ENCODE data around the gene ANXA1.

The ANXA1 gene

GRCh38 chr9:73156865-73157187 lies 5.2 kb downstream of the ANXA1 start:
- H3K27me3 ChIP-seq (ENCODE audit: insufficient read depth, low read length): no peaks in the 10 kb centered on the region
- peaks cover 19% of the 10 kb centered on the region; the same call in 1 of the 2 replicates for H3K4me1 ChIP-seq (ENCODE audit: insufficient read depth, low read length)
- H3K9me3 ChIP-seq (ENCODE audit: insufficient read depth, low read depth, low read length): no peaks in the 10 kb centered on the region
- no peak overlapping the region for H3K9ac ChIP-seq (ENCODE audit: low read depth, low read length)
- H3K27ac ChIP-seq (ENCODE audit: low read length): no peak overlapping the region
- no peaks in the 10 kb centered on the region for H3K36me3 ChIP-seq (ENCODE audit: insufficient read depth, low read depth, low read length)
- no peak overlapping the region for H3K4me3 ChIP-seq (ENCODE audit: low read length)

GRCh38 chr9:73157811-73158210 lies 6.1 kb downstream of the ANXA1 start:
- H3K36me3 ChIP-seq (ENCODE audit: insufficient read depth, low read depth, low read length): no peaks in the 10 kb centered on the region
- no peaks in the 10 kb centered on the region for H3K9me3 ChIP-seq (ENCODE audit: insufficient read depth, low read depth, low read length)
- no peak overlapping the region for H3K9ac ChIP-seq (ENCODE audit: low read depth, low read length)
- H3K27me3 ChIP-seq (ENCODE audit: insufficient read depth, low read length): no peaks in the 10 kb centered on the region
- H3K4me1 ChIP-seq (ENCODE audit: insufficient read depth, low read length): peaks cover 12% of the 10 kb centered on the region; the same call in 1 of the 2 replicates
- H3K4me3 ChIP-seq (ENCODE audit: low read length): no peak overlapping the region
- H3K27ac ChIP-seq (ENCODE audit: low read length): no peak overlapping the region

- Histone ChIP-seq H3K9me3 (ENCODE audit: insufficient read depth, low read depth, low read length) (no peaks in the 10 kb centered on the region), H3K4me1 (ENCODE audit: insufficient read depth, low read length) (peaks cover 12% of the 10 kb centered on the region; the same call in 1 of the 2 replicates), H3K27ac (ENCODE audit: low read length) (no peak overlapping the region), H3K9ac (ENCODE audit: low read depth, low read length) (no peak overlapping the region; the same call in 1 of the 2 replicates), H3K4me3 (ENCODE audit: low read length) (no peak overlapping the region), H3K36me3 (ENCODE audit: insufficient read depth, low read depth, low read length) (no peaks in the 10 kb centered on the region), H3K27me3 (ENCODE audit: insufficient read depth, low read length) (no peaks in the 10 kb centered on the region)
Measured at GRCh38 chr9:73158723-73159122, 7.1 kb downstream of the ANXA1 start.

GRCh38 chr9:73160868-73161267 lies 9.2 kb downstream of the ANXA1 start:
- H3K4me1 ChIP-seq (ENCODE audit: insufficient read depth, low read length): peaks cover 9% of the 10 kb centered on the region; the same call in 1 of the 2 replicates
- H3K9ac ChIP-seq (ENCODE audit: low read depth, low read length): no peak overlapping the region
- no peak overlapping the region for H3K27ac ChIP-seq (ENCODE audit: low read length)
- no peaks in the 10 kb centered on the region for H3K36me3 ChIP-seq (ENCODE audit: insufficient read depth, low read depth, low read length)
- no peaks in the 10 kb centered on the region for H3K27me3 ChIP-seq (ENCODE audit: insufficient read depth, low read length)
- no peaks in the 10 kb centered on the region for H3K9me3 ChIP-seq (ENCODE audit: insufficient read depth, low read depth, low read length)
- no peak overlapping the region for H3K4me3 ChIP-seq (ENCODE audit: low read length)

GRCh38 chr9:73162987-73163768 lies 11.5 kb downstream of the ANXA1 start:
- Histone ChIP-seq H3K36me3 (ENCODE audit: insufficient read depth, low read depth, low read length) (no peaks in the 10 kb centered on the region), H3K27me3 (ENCODE audit: insufficient read depth, low read length) (no peaks in the 10 kb centered on the region), H3K4me1 (ENCODE audit: insufficient read depth, low read length) (peaks cover 9% of the 10 kb centered on the region; the same call in 1 of the 2 replicates), H3K27ac (ENCODE audit: low read length) (no peak overlapping the region), H3K9me3 (ENCODE audit: insufficient read depth, low read depth, low read length) (no peaks in the 10 kb centered on the region), H3K4me3 (ENCODE audit: low read length) (no peak overlapping the region), H3K9ac (ENCODE audit: low read depth, low read length) (no peak overlapping the region)

GRCh38 chr9:73165911-73166310 lies 14.2 kb downstream of the ANXA1 start:
- no peaks in the 10 kb centered on the region for H3K36me3 ChIP-seq (ENCODE audit: insufficient read depth, low read depth, low read length)

GRCh38 chr9:73166468-73166867 lies 14.8 kb downstream of the ANXA1 start:
- H3K36me3 ChIP-seq (ENCODE audit: insufficient read depth, low read depth, low read length): no peaks in the 10 kb centered on the region
- no peaks in the 10 kb centered on the region for H3K9me3 ChIP-seq (ENCODE audit: insufficient read depth, low read depth, low read length)
- no peaks in the 10 kb centered on the region for H3K4me1 ChIP-seq (ENCODE audit: insufficient read depth, low read length)
- H3K27me3 ChIP-seq (ENCODE audit: insufficient read depth, low read length): no peaks in the 10 kb centered on the region
- H3K9ac ChIP-seq (ENCODE audit: low read depth, low read length): no peak overlapping the region
- no peak overlapping the region for H3K27ac ChIP-seq (ENCODE audit: low read length)
- H3K4me3 ChIP-seq (ENCODE audit: low read length): no peak overlapping the region

More at GRCh38 chr9:73165911-73166310, 14.2 kb downstream of the ANXA1 start:
- no peaks in the 10 kb centered on the region for H3K4me1 ChIP-seq (ENCODE audit: insufficient read depth, low read length)
- H3K27ac ChIP-seq (ENCODE audit: low read length): no peak overlapping the region
- H3K9ac ChIP-seq (ENCODE audit: low read depth, low read length): no peak overlapping the region
- no peaks in the 10 kb centered on the region for H3K9me3 ChIP-seq (ENCODE audit: insufficient read depth, low read depth, low read length)
- H3K4me3 ChIP-seq (ENCODE audit: low read length): no peak overlapping the region
- H3K27me3 ChIP-seq (ENCODE audit: insufficient read depth, low read length): no peaks in the 10 kb centered on the region

GRCh38 chr9:73167614-73168013 lies 15.9 kb downstream of the ANXA1 start:
- no peaks in the 10 kb centered on the region for H3K9me3 ChIP-seq (ENCODE audit: insufficient read depth, low read depth, low read length)
- no peaks in the 10 kb centered on the region for H3K4me1 ChIP-seq (ENCODE audit: insufficient read depth, low read length)
- H3K4me3 ChIP-seq (ENCODE audit: low read length): no peak overlapping the region
- H3K9ac ChIP-seq (ENCODE audit: low read depth, low read length): no peak overlapping the region
- H3K36me3 ChIP-seq (ENCODE audit: insufficient read depth, low read depth, low read length): no peaks in the 10 kb centered on the region
- no peak overlapping the region for H3K27ac ChIP-seq (ENCODE audit: low read length)
- H3K27me3 ChIP-seq (ENCODE audit: insufficient read depth, low read length): no peaks in the 10 kb centered on the region

- Histone ChIP-seq H3K27me3 (ENCODE audit: insufficient read depth, low read length) (no peaks in the 10 kb centered on the region), H3K4me3 (ENCODE audit: low read length) (no peak overlapping the region), H3K27ac (ENCODE audit: low read length) (no peak overlapping the region), H3K9ac (ENCODE audit: low read depth, low read length) (no peak overlapping the region), H3K9me3 (ENCODE audit: insufficient read depth, low read depth, low read length) (no peaks in the 10 kb centered on the region), H3K4me1 (ENCODE audit: insufficient read depth, low read length) (no peaks in the 10 kb centered on the region), H3K36me3 (ENCODE audit: insufficient read depth, low read depth, low read length) (no peaks in the 10 kb centered on the region)
Measured at GRCh38 chr9:73168298-73168934, 16.8 kb downstream of the ANXA1 start.

GRCh38 chr9:73170185-73170957 lies 18.7 kb downstream of the ANXA1 start:
- no peaks in the 10 kb centered on the region for H3K4me1 ChIP-seq (ENCODE audit: insufficient read depth, low read length)
- H3K27ac ChIP-seq (ENCODE audit: low read length): no peak overlapping the region
- no peak overlapping the region for H3K4me3 ChIP-seq (ENCODE audit: low read length)
- H3K36me3 ChIP-seq (ENCODE audit: insufficient read depth, low read depth, low read length): no peaks in the 10 kb centered on the region
- no peaks in the 10 kb centered on the region for H3K9me3 ChIP-seq (ENCODE audit: insufficient read depth, low read depth, low read length)
- H3K27me3 ChIP-seq (ENCODE audit: insufficient read depth, low read length): no peaks in the 10 kb centered on the region
- no peak overlapping the region for H3K9ac ChIP-seq (ENCODE audit: low read depth, low read length)

- Histone ChIP-seq H3K27me3 (ENCODE audit: insufficient read depth, low read length) (no peaks in the 10 kb centered on the region), H3K4me3 (ENCODE audit: low read length) (no peak overlapping the region), H3K4me1 (ENCODE audit: insufficient read depth, low read length) (no peaks in the 10 kb centered on the region)
Measured at GRCh38 chr9:73172901-73173215, 21.2 kb downstream of the ANXA1 start.

More at GRCh38 chr9:73172901-73173215, 21.2 kb downstream of the ANXA1 start:
- H3K36me3 ChIP-seq (ENCODE audit: insufficient read depth, low read depth, low read length): no peaks in the 10 kb centered on the region
- H3K9ac ChIP-seq (ENCODE audit: low read depth, low read length): no peak overlapping the region
- no peaks in the 10 kb centered on the region for H3K9me3 ChIP-seq (ENCODE audit: insufficient read depth, low read depth, low read length)
- H3K27ac ChIP-seq (ENCODE audit: low read length): no peak overlapping the region

Measured in iPS-20b (cell line).